ENCODE results near the gene MAN2B1. TPM values are rescaled to one million over a fixed set of nuclear protein-coding genes. Genes with fewer than 3 reads are reported as not detected.

MAN2B1 gene
- total and polyA plus RNA-seq, 2 of the 8 experiments (the other 6 are each of a cell fraction or from before 2014, with no cell fraction given) = 55.3 to 76.3 TPM

GRCh38 chr19:12695514-12695913 lies 29.0 kb upstream of the MAN2B1 start (continued):
- no peak for TF ChIP-seq RNF2 (IDR thresholded peaks at IDR 0.05; ENCODE audit: borderline replicate concordance, low read depth, low read length, missing control alignments, poor library complexity, severe bottlenecking)
- TF ChIP-seq SUZ12 (IDR thresholded peaks at IDR 0.05; ENCODE audit: low read length) = no peak
- TF ChIP-seq, protein P1, sequence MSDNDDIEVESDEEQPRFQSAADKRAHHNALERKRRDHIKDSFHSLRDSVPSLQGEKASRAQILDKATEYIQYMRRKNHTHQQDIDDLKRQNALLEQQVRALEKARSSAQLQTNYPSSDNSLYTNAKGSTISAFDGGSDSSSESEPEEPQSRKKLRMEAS (IDR thresholded peaks at IDR 0.05) = no peak
